Activated naive CD8-positive, alpha-beta T cell treated with anti-CD3 and anti-CD28 coated beads for 36 hours (primary cell): ENCODE results near the gene ATG2A. TPM values are rescaled to one million over a fixed set of nuclear protein-coding genes. Genes with fewer than 3 reads are reported as not detected.
A peak's percentile ranks its signal among the peaks of the same experiment; 100 is the strongest.

ENCODE experiments used
- DNase-seq: peaks from one replicate; pipeline ENCODE4 v3.0.0; 2021
- H3K27ac Mint-ChIP-seq: one replicate; pipeline ENCODE4 v1.8.0; 2022; ENCODE audit warnings: mild to moderate bottlenecking, moderate library complexity, mixed read lengths
- H3K27me3 Mint-ChIP-seq: one replicate; pipeline ENCODE4 v1.8.0; 2022; ENCODE audit warnings: mild to moderate bottlenecking, mixed read lengths
- H3K36me3 Mint-ChIP-seq: one replicate; pipeline ENCODE4 v1.8.0; 2021; ENCODE audit warnings: mild to moderate bottlenecking, mixed read lengths
- H3K4me1 Mint-ChIP-seq: one replicate; pipeline ENCODE4 v1.8.0; 2021; ENCODE audit warnings: mixed read lengths
- H3K4me3 Mint-ChIP-seq: one replicate; pipeline ENCODE4 v1.8.0; 2022; ENCODE audit warnings: mild to moderate bottlenecking, moderate library complexity, mixed read lengths
- H3K9me3 Mint-ChIP-seq: one replicate; pipeline ENCODE4 v1.8.0; 2022; ENCODE audit warnings: mixed read lengths
- total RNA-seq, 2 experiments: library from RNA; stranded (reverse); gene quantifications; one replicate each; pipeline ENCODE4 v1.2.3, GENCODE V29; 2021

ATG2A gene
- total RNA-seq, 2 experiments from 2014 or later = 17.3 to 18.0 TPM

DNA sequence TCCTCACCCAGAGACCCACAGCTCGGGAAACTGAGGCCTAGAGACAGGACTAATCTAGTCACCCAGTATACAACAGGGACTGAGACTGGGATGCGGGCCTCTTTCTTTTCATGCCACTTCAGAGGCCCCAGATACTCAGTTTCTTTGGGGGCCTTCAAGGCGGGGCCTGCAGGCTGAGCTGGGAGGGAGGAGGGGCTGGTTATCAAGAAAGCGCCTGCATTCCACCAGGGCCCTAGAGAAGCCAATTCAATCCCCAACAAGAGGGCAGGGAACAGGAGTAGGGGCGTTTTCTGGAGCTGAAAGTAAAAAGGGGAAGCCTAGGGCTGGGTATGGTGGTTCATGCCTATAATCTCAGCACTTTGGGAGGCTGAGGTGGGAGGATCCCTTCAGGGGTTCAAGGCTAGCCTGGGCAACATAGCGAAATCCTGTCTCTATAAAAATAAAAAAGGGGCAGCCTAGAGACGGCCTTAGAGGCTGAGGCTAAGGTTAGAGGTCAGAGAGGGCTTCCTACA lies 1.6 kb downstream of the ATG2A start:
- H3K27me3 Mint-ChIP-seq = no peaks in the 10 kb centered on the region
- H3K4me1 Mint-ChIP-seq = peaks cover 21% of the 10 kb centered on the region
- no peak for DNase-seq
- peak overlapping the region; percentile 84 for H3K27ac Mint-ChIP-seq
- peaks cover 6% of the 10 kb centered on the region for H3K36me3 Mint-ChIP-seq
- no peaks in the 10 kb centered on the region for H3K9me3 Mint-ChIP-seq
- peak overlapping the region; percentile 88 for H3K4me3 Mint-ChIP-seq

DNA sequence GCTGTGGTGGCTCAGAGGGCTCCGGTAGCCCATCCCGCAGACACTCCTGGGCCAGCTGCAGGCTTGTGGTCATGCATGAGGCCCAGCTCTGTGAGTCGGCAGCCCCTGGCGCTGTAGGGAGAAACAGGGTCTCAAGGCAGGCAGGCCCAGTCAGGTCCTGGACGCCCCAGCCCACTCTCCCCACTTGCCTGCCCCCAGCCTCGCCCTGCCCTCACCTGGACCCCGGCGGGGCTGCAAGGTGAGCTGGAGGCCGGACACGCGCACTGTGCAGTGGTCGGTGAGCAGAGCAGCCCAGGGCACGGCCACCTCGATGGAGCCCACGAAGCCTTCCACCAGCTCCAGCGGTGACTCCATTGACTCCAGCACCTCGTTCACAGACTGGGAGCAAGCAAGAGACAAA lies 2.9 kb downstream of the ATG2A start:
- Mint-ChIP-seq H3K4me1 (peaks cover 21% of the 10 kb centered on the region), H3K9me3 (no peaks in the 10 kb centered on the region), H3K36me3 (peaks cover 8% of the 10 kb centered on the region), H3K27ac (no peak overlapping the region), H3K4me3 (no peak overlapping the region), H3K27me3 (no peaks in the 10 kb centered on the region)
- DNase-seq = no peak

DNA sequence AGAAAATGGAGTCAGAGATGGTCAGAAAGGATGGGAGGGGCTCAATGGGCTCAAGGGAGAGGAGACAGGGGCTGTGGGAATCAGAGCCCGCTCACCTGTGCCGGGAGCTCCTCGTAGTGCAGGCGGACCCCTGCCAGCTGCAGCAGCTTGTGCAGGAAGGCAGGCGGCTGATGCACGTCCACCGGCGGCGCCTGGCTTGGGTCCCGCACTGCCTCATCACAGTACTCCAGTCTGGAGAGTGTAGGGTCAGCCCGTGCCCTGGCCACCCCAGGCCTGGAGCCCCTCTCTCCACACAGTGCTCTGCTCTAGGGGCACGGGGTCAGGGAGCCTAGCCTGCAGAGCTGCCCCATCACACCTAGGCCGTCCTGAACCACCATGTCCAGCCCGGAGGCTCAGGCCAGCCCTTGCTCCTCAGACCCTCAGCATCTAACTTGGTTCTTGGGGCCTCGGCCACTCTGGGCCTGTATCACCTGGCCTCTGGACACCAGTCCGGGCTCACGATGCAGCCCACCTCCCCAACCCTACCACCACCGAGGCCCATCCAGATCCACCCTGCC lies 3.8 kb downstream of the ATG2A start:
- no peaks in the 10 kb centered on the region for H3K27me3 Mint-ChIP-seq
- H3K9me3 Mint-ChIP-seq = no peaks in the 10 kb centered on the region
- H3K36me3 Mint-ChIP-seq = peaks cover 8% of the 10 kb centered on the region
- H3K4me3 Mint-ChIP-seq = no peak overlapping the region
- no peak for DNase-seq
- H3K27ac Mint-ChIP-seq = no peak overlapping the region
- H3K4me1 Mint-ChIP-seq = peaks cover 21% of the 10 kb centered on the region

DNA sequence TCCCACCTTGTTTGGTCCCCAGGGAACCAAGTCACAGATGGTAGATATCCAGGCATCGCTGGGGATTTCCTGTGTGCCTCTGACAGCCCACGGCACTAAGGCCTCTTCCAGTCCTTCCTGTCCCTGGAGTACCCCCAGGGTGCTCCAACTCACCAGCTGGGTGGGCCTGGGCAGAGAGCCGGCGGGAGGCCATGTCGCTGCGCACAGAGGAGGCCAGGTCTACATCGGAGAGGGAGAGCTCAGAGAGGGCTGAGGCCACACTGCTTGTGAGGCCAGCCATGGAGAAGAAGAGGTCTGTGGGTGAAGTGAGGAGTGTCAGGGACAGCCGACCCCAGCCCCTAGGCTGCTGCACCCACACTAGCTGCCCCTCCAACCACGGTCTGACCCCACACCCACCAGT lies 5.3 kb downstream of the ATG2A start:
- H3K27ac Mint-ChIP-seq = no peak overlapping the region
- DNase-seq = no peak
- H3K9me3 Mint-ChIP-seq = no peaks in the 10 kb centered on the region
- no peaks in the 10 kb centered on the region for H3K27me3 Mint-ChIP-seq
- peaks cover 8% of the 10 kb centered on the region for H3K36me3 Mint-ChIP-seq
- H3K4me3 Mint-ChIP-seq = no peak overlapping the region
- H3K4me1 Mint-ChIP-seq = peaks cover 14% of the 10 kb centered on the region

DNA sequence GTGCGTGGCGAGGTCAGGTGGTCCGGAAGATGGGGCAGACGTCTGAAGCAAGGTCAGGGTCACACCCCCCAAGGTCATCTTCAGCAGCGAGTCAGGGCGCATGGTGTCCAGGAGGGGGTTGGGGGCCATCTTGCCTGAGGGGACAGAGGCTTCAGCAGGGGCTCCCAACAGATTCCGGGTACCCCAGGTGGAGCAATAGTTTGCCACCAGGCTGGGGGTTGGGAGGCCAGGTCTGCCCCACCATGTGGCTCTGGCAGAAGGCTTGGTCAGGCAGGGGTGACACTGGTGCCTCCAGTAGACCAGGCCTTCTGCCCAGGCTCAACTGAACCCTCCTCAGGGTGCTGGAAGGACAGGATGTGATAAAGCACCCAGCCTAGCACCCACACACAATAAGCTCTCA lies 5.9 kb downstream of the ATG2A start:
- peaks cover 8% of the 10 kb centered on the region for H3K36me3 Mint-ChIP-seq
- no peaks in the 10 kb centered on the region for H3K27me3 Mint-ChIP-seq
- H3K4me1 Mint-ChIP-seq = peaks cover 10% of the 10 kb centered on the region
- DNase-seq = no peak
- H3K9me3 Mint-ChIP-seq = no peaks in the 10 kb centered on the region
- no peak overlapping the region for H3K4me3 Mint-ChIP-seq
- H3K27ac Mint-ChIP-seq = no peak overlapping the region

DNA sequence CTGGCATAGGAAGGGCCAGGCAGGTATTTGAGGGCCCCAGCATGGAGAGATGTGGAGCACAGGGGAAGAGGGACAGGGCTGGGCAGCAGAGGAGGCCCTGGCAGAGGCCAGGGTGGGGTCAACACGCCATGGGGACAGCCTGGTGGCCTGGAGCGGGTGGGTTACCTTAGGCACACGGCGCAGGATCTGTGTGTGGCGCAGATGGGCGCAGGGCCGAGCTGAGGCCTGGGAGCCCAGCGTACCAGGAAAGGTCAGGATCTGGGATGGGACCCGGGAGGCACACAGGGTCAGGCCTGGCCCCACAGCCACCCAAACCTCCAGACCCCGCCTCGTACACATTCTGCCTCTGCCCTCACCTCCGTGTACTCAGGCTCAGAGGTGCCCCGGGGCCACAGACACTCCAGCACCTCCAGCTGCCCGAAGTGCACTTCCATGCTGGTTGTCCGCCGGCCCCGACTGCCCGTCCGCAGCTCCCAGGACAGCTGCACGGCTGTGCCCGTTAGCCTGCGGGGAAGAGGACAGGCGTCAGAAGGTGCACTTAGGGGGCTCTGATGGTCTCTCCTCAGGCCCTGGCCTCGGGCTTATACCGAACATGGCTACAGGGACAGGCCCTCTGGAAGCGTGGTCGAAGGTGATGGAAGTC lies 6.4 kb downstream of the ATG2A start:
- Mint-ChIP-seq H3K4me1 (peaks cover 4% of the 10 kb centered on the region), H3K27ac (no peak overlapping the region), H3K36me3 (peaks cover 8% of the 10 kb centered on the region), H3K4me3 (no peak overlapping the region), H3K9me3 (no peaks in the 10 kb centered on the region), H3K27me3 (no peaks in the 10 kb centered on the region)
- DNase-seq = no peak

DNA sequence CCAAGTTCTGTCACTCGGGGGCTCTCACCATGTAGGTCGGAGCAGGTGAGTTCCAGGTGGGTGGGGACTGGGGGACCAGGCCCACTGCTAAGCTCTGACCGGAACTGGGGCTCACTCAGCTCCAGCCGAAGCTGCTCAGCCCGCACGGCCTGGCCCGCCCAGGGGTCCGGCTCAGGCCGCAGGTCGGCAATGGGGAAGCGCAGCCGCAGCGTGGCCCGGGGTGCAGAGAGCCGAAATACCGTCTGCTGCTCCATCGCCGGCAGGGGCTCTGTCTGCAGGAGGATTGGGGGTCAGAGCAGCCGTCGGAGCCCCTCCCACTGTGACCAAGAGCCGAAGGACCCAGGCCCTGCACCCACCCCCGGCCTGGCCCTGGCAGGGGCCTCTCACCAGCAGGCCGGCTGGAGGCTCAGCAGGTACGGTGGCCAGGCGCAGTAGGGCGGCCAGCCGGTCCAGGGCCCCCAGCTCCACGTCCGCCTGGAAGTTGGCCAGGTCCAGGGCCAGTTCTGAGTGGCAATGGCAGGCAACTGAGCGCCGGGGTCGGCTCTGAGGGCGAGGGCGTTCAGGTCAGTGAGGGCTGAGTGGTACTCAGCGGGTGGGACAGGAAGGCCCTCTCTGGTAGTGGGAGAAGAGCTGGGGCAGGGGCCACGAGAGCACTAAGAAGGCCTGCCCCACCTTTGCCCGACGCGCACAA lies 7.2 kb downstream of the ATG2A start:
- Mint-ChIP-seq H3K4me1 (peaks cover 3% of the 10 kb centered on the region), H3K27ac (no peak overlapping the region), H3K9me3 (no peaks in the 10 kb centered on the region), H3K4me3 (no peak overlapping the region), H3K27me3 (no peaks in the 10 kb centered on the region), H3K36me3 (peaks cover 8% of the 10 kb centered on the region)
- DNase-seq = no peak

DNA sequence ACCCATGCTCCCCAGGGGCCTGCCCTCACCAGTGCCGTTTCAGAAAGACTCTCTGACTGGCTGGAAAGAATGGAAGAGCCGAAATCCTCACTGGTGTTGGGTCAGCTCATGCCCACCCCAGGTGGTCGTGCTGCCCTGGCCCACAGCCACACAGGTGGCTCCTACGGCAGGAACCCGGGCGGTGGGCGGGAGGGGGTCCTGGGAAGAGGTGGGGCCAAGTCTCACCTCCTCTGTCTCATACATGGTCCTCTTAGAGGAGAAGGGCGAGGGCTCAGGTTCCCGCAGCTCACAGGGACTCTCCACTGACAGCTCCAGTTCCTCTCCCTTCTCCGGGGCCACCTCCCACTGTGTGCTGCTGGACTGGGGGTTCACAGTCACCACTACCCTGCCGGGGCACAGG lies 8.2 kb downstream of the ATG2A start:
- H3K4me3 Mint-ChIP-seq = no peak overlapping the region
- no peaks in the 10 kb centered on the region for H3K27me3 Mint-ChIP-seq
- DNase-seq = no peak
- no peaks in the 10 kb centered on the region for H3K4me1 Mint-ChIP-seq
- peaks cover 8% of the 10 kb centered on the region for H3K36me3 Mint-ChIP-seq
- no peak overlapping the region for H3K27ac Mint-ChIP-seq
- H3K9me3 Mint-ChIP-seq = no peaks in the 10 kb centered on the region

DNA sequence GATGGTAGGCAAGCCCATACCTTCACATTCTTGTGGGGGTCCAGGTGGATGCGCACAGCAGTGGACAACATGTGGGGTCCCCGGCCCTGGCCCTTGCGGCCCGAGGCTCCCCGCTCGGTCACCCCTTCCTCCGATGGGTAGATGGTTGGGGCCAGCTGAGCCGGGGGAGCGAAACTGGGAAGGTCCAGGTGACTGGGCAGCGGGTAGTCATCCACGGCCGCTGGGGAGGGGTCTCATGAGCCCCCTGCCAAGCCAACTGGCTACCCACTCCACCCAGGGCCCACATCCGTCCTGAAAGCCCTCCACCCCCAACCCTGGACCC lies 10.7 kb downstream of the ATG2A start:
- DNase-seq = no peak
- Mint-ChIP-seq H3K36me3 (peaks cover 2% of the 10 kb centered on the region), H3K4me3 (no peak overlapping the region)

DNA sequence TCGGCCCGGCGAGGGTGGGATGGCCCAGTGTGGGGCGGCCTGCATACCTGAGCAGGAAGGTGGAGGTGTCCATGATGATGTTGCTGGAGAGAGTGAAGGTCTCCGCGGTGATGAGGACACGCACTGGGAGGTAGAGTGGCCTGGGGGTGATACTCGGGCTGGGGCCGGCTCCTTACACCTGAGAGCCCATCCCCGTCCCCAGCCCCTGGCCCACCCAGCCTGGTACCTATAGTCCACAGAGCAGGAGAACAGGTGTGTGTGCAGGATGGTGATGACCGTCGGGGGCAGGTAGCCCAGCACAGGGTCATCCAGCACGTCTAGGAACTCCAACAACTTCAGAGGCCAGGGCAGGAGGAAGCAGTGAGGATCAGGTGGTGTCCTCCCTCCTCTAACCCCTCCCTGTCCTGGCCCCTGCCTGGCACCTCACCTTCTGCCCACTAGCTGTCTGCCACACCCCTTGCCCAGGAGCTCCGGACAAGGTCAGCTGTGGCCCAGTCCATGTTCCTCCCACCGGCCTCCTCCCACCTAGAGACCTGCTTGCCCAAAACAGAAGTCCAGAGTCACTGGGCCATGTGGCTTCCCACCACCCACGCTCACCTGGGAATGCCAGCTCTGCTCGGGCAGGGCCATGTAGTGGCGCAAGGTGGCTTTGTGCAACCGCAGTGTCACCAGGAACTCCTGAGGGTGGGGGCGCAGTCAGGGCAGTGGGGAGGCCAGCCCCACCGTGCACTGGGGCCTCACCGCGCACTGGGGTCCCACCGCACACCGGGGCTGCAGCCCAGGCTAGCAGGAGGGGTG lies 11.3 kb downstream of the ATG2A start:
- H3K36me3 Mint-ChIP-seq = peaks cover 2% of the 10 kb centered on the region
- H3K4me3 Mint-ChIP-seq = no peak overlapping the region
- H3K9me3 Mint-ChIP-seq = no peaks in the 10 kb centered on the region
- no peaks in the 10 kb centered on the region for H3K4me1 Mint-ChIP-seq
- no peak for DNase-seq
- no peak overlapping the region for H3K27ac Mint-ChIP-seq
- H3K27me3 Mint-ChIP-seq = no peaks in the 10 kb centered on the region

More for the DNA sequence above, 10.7 kb downstream of the ATG2A start:
- Mint-ChIP-seq H3K27me3 (no peaks in the 10 kb centered on the region), H3K27ac (no peak overlapping the region), H3K4me1 (no peaks in the 10 kb centered on the region), H3K9me3 (no peaks in the 10 kb centered on the region)

DNA sequence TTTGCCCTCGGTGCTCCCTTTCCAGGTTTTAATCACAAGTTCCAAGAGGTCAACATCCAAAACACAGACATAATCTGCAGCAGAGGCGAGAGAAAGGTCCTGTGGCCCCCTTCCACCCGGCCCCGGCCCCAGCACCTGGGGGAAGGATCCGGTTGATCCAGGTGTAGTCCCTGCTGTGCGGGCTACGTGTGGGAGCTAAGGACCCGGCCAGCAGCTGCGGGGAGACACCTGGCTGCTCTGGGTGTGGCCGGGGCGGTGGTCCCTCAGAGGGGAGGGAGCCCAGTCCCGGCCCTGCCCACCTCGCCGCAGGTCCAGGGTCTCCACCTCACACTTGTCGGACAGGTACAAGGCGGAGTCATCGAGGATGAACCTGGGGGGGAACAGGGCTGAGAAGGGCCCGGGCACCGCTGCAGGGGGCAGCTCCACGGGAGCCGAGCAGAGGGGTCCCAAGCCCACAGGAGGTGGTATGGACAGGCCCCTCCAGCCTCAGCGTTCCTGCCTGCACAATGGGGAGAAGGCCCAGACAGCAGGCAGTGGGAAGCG lies 13.6 kb downstream of the ATG2A start:
- Mint-ChIP-seq H3K9me3 (no peaks in the 10 kb centered on the region), H3K36me3 (peaks cover 7% of the 10 kb centered on the region), H3K27me3 (no peaks in the 10 kb centered on the region), H3K4me1 (peaks cover 5% of the 10 kb centered on the region), H3K4me3 (no peak overlapping the region), H3K27ac (no peak overlapping the region)
- no peak for DNase-seq

DNA sequence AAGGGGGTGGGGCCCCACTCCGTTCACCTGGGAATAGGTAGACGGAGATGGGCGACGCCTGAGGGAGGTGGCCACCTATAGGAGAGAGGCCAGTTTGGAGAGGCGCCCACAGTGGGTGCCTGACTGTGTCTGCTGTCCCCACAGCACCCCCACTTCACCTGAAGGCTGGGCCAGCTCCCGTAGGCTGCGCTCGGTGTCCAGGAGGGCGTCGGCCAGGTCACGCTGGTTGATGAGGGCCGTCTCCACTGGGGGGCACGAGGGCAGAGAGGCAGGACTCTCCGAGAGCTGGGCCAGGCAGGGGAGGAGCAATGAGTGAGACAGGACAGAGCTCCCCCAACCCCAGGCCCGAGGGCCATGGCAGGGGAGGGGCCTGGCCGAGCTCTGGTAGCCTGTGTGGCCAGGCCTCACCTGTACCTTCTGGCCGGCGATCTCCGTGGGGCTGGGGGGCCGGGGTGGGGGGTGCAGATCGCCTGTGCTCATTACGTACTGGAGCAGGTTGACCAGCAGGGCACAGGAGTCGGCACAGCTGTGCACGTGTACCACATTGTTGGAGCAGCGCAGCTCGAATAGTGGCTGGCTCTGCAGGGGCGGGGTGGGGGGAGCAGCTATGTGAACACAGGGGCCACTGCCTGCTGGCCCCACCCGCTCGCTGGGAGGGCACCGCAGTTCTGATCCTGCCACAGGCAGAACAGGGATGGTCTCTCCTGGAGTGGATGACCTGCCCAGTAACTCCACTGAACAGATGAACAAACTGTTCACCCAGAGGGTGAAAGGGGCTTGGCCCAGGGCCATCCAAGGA lies 14.7 kb downstream of the ATG2A start:
- H3K36me3 Mint-ChIP-seq = peaks cover 7% of the 10 kb centered on the region
- H3K27ac Mint-ChIP-seq = no peak overlapping the region
- H3K27me3 Mint-ChIP-seq = no peaks in the 10 kb centered on the region
- DNase-seq = no peak
- no peaks in the 10 kb centered on the region for H3K9me3 Mint-ChIP-seq
- H3K4me1 Mint-ChIP-seq = peaks cover 5% of the 10 kb centered on the region
- no peak overlapping the region for H3K4me3 Mint-ChIP-seq

DNA sequence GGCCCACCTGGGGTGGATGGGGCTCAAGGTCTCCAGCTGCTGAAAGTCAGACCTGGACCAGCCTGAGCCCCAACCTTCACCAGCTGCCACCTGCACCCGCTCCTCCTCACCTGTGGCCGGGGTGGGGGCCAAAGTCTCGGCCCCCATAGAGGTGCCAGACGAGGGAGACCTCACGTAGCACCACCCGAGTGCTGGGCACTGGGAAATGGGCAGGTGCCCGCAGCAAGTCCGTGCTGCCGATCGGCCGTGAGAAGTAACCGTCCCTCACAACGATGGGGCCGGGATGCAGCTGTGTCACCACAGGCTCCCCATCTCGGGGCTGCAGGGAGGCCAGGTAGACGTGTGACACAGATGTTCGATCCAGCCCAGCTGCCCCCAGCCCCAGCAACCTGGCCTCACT lies 16.2 kb downstream of the ATG2A start:
- Mint-ChIP-seq H3K27ac (no peak overlapping the region), H3K4me1 (peaks cover 5% of the 10 kb centered on the region), H3K4me3 (no peak overlapping the region), H3K36me3 (peaks cover 7% of the 10 kb centered on the region), H3K9me3 (no peaks in the 10 kb centered on the region), H3K27me3 (no peaks in the 10 kb centered on the region)
- DNase-seq = no peak

DNA sequence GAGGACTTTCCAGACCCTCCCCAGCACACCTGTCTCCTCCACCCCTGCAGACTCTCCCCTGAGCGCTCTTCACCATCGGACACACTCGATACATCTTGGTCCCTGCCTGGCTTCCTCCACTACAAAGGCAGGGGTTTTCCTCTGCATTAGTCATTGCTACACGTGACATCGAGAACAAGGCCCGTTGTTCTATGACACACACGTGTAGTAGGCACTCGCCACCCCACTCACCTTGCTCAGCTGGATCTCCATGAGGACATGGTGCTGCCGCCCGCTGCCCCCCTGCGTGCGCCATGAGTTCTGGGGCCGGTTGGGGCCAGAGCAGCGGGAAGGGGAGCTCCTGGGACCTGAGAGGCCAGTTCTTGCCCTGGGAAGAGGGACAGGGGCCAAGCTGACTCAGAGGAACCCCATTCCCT lies 16.7 kb downstream of the ATG2A start:
- Mint-ChIP-seq H3K4me3 (no peak overlapping the region), H3K27ac (peak overlapping the region; percentile 76), H3K4me1 (peaks cover 5% of the 10 kb centered on the region), H3K9me3 (no peaks in the 10 kb centered on the region), H3K27me3 (no peaks in the 10 kb centered on the region), H3K36me3 (peaks cover 7% of the 10 kb centered on the region)
- DNase-seq = peak; percentile 61
